ENCODE measurements around the gene TYW1B.
"Not testable (repeated sequence)": the region's sequence is repeated elsewhere in the genome, so short reads cannot be mapped to it uniquely, and the experiment has no call there.

TYW1B gene

DNA sequence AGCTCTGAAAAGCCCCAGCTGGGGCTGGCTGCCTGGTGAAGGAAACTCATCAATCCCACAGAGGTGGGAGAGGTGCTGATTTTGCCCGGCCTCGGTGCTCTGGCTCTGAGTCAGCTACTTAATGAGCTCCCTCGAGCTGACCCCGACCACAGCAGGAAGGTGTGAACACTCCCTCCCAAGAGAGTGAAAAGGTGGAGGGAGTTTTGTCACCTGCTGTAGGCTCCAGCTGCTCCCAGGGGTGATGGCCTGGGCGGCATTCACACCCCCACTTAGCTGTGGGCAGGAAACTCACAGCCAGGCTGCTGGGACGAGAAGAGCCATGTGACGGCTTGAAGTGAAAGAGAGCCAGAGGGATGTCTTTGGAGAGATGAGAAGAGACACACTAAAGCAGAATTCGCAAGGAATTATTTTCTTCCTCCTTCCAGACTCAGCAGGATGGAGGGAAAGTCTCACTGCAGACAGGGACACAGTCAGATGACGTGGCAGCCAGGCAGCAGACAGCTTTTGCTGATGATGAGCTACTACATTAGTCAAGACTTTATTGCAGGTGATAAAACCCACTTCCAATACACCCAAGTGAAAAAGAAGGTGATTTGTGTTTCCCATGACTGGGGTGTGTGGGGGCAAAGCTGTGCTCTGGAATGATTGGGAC, 281.3 kb downstream of the TYW1B start:
- DNase-seq = not testable (repeated sequence)

DNA sequence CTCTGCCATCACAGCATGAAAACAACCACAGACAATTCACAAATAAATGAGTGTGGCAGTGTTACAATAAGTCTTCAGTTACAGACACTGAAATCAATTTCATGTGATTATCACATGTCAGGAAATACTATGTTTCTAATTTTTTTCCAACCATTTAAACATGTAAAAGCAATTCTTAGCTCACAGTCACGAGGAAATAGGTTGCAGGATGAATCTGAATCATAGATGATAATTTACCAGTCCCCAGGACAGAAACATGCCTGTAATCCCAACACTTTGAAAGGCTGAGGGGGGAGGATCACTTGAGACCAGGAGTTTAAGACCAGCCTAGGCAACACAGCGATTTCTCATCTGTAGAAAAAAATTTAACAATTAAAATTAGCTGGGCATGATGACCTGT, 283.5 kb downstream of the TYW1B start:
- DNase-seq = not testable (repeated sequence)

DNA sequence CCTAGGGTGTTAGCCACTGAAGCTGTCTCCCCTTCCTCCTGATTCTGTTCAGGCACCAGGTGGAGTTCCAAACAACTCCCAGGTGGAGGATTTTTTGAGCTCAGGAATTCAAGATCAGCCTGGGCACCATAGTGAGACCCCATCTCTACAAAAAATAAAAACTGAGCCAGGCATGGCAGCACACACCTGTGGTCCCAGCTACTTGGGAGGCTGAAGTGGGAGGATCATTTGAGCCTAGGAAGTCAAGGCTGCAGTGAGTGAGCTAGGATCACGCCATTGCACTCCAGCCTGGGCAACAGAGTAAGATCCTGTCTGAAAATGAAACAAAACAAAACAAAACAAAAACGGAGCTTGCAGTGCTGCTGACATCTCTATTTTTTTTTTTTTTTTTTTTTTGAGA, 287.1 kb downstream of the TYW1B start:
- no peak for DNase-seq

DNA sequence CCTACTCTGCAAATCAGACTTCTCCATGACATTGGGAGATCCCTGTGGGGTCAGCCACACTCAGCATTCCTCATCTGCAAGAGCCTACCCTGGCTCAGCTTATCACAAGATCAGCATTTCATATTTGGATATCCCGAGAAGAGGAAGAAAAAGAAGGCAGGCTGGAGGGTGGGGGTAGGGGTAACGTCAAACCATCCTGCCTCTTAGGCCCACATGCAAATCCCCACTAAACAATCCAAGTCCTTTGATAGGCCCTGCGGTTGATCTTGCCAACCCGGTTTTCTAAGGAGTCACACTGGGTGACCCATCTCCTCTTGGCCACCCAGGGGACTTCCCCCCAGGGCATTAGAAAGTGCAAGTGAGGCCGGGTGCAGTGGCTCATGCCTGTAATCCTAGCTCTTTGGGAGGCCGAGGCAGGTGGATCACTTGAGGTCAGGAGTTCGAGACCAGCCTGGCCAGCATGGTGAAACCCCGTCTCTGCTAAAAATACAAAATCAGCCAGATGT, 287.8 kb downstream of the TYW1B start:
- no peak for DNase-seq

DNA sequence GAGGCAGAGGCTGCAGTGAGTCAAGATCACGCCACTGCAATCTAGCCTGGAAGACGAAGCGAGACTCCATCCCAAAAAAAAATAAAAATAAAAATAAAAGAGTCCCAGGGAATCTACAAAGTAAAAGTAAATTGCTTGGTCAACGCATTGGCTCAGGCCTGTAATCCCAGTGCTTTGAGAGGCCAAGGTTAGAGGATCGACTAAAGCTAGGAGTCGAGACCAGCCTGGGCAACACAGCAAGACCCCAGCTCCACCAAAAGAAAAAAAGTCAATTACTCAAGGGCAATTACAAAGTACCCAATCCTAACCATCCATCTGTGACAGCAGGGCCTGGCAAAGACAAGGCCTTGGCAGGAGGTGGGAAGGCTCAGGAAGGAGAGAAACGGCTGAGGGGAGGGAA, 288.3 kb downstream of the TYW1B start:
- no peak for DNase-seq

DNA sequence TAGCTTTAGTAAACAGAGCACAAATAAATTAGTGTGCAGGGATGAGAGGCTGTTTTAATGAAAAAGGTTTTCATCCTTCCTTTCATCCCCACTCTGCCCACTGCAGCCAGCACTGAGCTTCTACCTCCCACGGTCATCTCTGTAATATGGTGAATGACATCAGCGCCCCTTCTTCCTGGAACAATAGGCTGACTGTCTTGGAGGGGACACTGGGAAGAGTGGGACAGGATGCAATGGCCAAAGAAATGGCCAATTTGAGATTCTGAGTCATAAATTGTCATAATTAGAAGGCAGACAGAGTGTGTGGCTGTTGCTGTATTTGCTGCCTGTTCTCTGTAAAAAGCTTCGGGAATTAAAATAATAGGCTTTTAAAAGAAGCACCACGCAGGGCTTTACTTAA, 289.1 kb downstream of the TYW1B start:
- DNase-seq = no peak

DNA sequence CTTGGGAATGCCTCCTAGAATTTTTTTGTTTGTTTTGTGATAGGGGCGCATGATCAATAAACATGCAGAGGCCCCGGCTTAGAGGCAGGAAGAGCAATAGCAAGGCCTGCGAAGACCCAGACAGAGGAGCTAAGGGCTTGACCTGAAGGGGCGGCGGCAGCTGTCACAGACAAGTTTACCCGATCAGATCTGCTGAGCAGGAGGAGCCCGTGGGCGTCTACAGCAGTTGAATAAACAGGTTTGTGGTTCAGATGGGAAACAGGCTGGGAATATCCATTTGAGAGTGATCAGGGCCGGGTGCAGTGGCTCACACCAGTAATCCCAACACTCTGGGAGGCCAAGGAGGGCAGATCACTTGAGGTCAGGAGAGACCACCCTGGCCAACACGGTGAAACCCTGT, 289.9 kb downstream of the TYW1B start:
- no peak for DNase-seq

DNA sequence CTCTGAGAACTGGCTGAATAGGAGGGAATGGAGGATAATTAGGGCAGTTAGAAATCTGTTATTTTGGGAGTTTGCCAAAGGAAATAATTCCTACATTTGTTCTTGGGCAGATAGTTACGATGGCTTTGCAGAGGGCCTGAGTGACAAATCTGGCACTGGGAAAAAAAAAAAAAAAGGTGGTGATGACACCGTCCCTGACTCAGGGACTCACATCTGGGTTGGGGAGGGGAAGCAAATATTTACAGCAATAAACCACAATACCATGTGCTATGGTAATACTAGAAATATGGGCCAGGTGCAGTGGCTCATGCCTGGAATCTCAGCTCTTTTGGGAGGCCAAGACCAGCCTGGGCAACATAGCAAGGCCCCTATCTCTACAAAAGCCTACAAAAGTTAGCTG, 292.0 kb downstream of the TYW1B start:
- not testable (repeated sequence) for DNase-seq

DNA sequence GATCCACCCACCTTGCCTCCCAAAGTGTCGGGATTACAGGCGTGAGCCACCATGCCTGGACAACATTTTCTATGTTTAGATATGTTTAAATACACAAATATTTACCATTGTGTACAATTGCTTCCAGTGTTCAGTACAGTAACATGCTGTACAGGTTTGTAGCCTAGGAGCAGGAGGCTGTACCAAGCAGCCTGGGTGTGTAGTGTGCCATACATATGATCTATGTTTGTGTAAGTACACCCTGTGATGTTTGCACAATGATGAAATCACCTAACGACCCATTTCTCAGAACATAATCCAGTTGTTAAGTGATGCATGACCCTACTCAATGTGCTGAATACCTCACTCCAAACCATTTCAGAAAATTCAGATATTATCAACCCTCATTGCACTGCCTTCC, 297.0 kb downstream of the TYW1B start:
- DNase-seq = not testable (repeated sequence)

Data from NCI-H510A (cell line).